Uterus (tissue), 4 donors: ENCODE data around the gene SPRED3. TPM values are rescaled to one million over a fixed set of nuclear protein-coding genes. Genes with fewer than 3 reads are reported as not detected.

Experiments
- DNase-seq, 2 donors: peaks; one replicate each; pipeline ENCODE4 v3.0.0-alpha.2; 2019 to 2020
- H3K27ac ChIP-seq, 2 donors: fragments of 200-600 bp; sonication (generic); 1 replicate in 1 of 2; 2 replicates in 1 of 2; pipeline ENCODE4 v1.5.1; 2016 to 2018
- H3K27me3 ChIP-seq, 2 donors: fragments of 200-600 bp; sonication (generic); one replicate each; pipeline ENCODE4 v1.5.1; 2018 to 2019; ENCODE audit warnings: control low read depth in 1 of 2
- H3K36me3 ChIP-seq, 2 donors: fragments of 200-600 bp; sonication (generic); one replicate each; pipeline ENCODE4 v1.5.1; 2019; ENCODE audit warnings: control low read depth in 1 of 2
- H3K4me1 ChIP-seq, 2 donors: fragments of 200-600 bp; sonication (generic); one replicate each; pipeline ENCODE4 v1.5.1; 2018 to 2019; ENCODE audit warnings: control low read depth in 1 of 2
- H3K4me3 ChIP-seq, 2 donors: fragments of 200-600 bp; sonication (generic); 1 replicate in 1 of 2; 2 replicates in 1 of 2; pipeline ENCODE4 v1.5.1; 2018 to 2019; ENCODE audit warnings: mild to moderate bottlenecking in 1 of 2
- H3K9me3 ChIP-seq, 2 donors: fragments of 200-600 bp; sonication (generic); one replicate each; pipeline ENCODE4 v1.5.1; 2019; ENCODE audit warnings: control low read depth in 1 of 2
- CTCF ChIP-seq, 4 experiments: fragments of 200-600 bp in 2 of 4; fragments of 450-650 bp in 2 of 4; sonication (generic) in 2 of 4; IDR thresholded peaks; one replicate each; pipeline ENCODE4 v1.5.1; 2016 to 2019; ENCODE audit warnings: antibody characterized with exemption in 4 of 4, mild to moderate bottlenecking in 2 of 4, moderate library complexity in 1 of 4
- POLR2A ChIP-seq, 2 donors: fragments of 450-650 bp; IDR thresholded peaks; one replicate each; pipeline ENCODE4 v1.6.1; 2016; ENCODE audit warnings: antibody characterized with exemption in 2 of 2, mild to moderate bottlenecking in 1 of 2, moderate library complexity in 1 of 2
- intact Hi-C: fragments of 100-400 bp; cut with DNase I; formaldehyde crosslinking; loops from one replicate; pipeline ENCODE4 v1.15.1; 2023; ENCODE audit warnings: low total_unique reads
- total RNA-seq, 4 donors: library from RNA; depleted of rRNA in 3 of 4; stranded (reverse); fragments of >200 nt in 3 of 4; gene quantifications; one replicate each; pipeline versions ENCODE4 v1.1.0 to v1.2.4, GENCODE V29; 2014 to 2023
- donor health status: DM: yes; HTN: yes; CAD: no.

Gene SPRED3
- total RNA-seq, 4 donors from 2014 or later: 0.88 to 5.7 TPM; not detected in 2

GRCh38 chr19:38399537-38399936, 11.0 kb downstream of the SPRED3 start:
- Histone ChIP-seq H3K4me1 (no peaks in the 10 kb centered on the region), H3K27ac (no peak overlapping the region), H3K4me3 (no peak overlapping the region), H3K9me3 (no peaks in the 10 kb centered on the region), H3K36me3 (no peaks in the 10 kb centered on the region), H3K27me3 (peaks cover 0 to 13% of the 10 kb centered on the region in 2 donors)
- no peak for DNase-seq
- no peak for TF ChIP-seq POLR2A (IDR thresholded peaks at IDR 0.05)
- TF ChIP-seq CTCF (IDR thresholded peaks at IDR 0.05): no peak
- intact Hi-C loops: no loop called here

- no peaks in the 10 kb centered on the region for H3K4me1 ChIP-seq
- no peak for DNase-seq
- peaks cover 0 to 13% of the 10 kb centered on the region in 2 donors for H3K27me3 ChIP-seq
- no peak overlapping the region for H3K4me3 ChIP-seq
- TF ChIP-seq POLR2A (IDR thresholded peaks at IDR 0.05) (no peak), CTCF (IDR thresholded peaks at IDR 0.05) (no peak)
- intact Hi-C loops: no loop called here
- H3K9me3 ChIP-seq: no peaks in the 10 kb centered on the region
- no peaks in the 10 kb centered on the region for H3K36me3 ChIP-seq
- H3K27ac ChIP-seq: no peak overlapping the region
Observed at GRCh38 chr19:38400361-38400760, 11.9 kb downstream of the SPRED3 start.

- Histone ChIP-seq H3K9me3 (no peaks in the 10 kb centered on the region), H3K36me3 (no peaks in the 10 kb centered on the region), H3K27me3 (peaks cover 0 to 13% of the 10 kb centered on the region in 2 donors), H3K4me3 (no peak overlapping the region), H3K4me1 (no peaks in the 10 kb centered on the region), H3K27ac (no peak overlapping the region)
- TF ChIP-seq POLR2A (IDR thresholded peaks at IDR 0.05) (no peak), CTCF (IDR thresholded peaks at IDR 0.05) (no peak)
- intact Hi-C loops: no loop called here
- no peak for DNase-seq
Observed at GRCh38 chr19:38401148-38401547, 12.7 kb downstream of the SPRED3 start.

- H3K27ac ChIP-seq: no peak overlapping the region
- TF ChIP-seq CTCF (IDR thresholded peaks at IDR 0.05): no peak
- no peak for TF ChIP-seq POLR2A (IDR thresholded peaks at IDR 0.05)
- no peak for DNase-seq
- intact Hi-C loops: no loop called here
- H3K9me3 ChIP-seq: no peaks in the 10 kb centered on the region
- peaks cover 0 to 13% of the 10 kb centered on the region in 2 donors for H3K27me3 ChIP-seq
- peak overlapping the region; percentile 76 to 77 for H3K4me3 ChIP-seq
- H3K36me3 ChIP-seq: no peaks in the 10 kb centered on the region
- H3K4me1 ChIP-seq: no peaks in the 10 kb centered on the region
Observed at GRCh38 chr19:38402623-38402966, 14.1 kb downstream of the SPRED3 start.

GRCh38 chr19:38402967-38403674, 14.6 kb downstream of the SPRED3 start, which contains the start of gene FAM98C:
Gene FAM98C, plus strand, starts transcription at chr19:38403093. Its CDS starts 61 bp downstream, at chr19:38403154.
- intact Hi-C loops: no loop called here
- Histone ChIP-seq H3K9me3 (no peaks in the 10 kb centered on the region), H3K27ac (peak within 1 kb of the TSS; percentile 75 to 84), H3K27me3 (peaks cover 0 to 13% of the 10 kb centered on the region in 2 donors), H3K4me1 (no peaks in the 10 kb centered on the region), H3K4me3 (peak within 1 kb of the TSS; percentile 76 to 77), H3K36me3 (no peaks in the 10 kb centered on the region)
- peak; percentile 95 to 98 for DNase-seq
- TF ChIP-seq CTCF (IDR thresholded peaks at IDR 0.05) (peak; percentile 95 to 99 (median 98)), POLR2A (IDR thresholded peaks at IDR 0.05) (peak in 1 of 2 donors; percentile 52)
